ENCODE measurements around the gene FAM124A. TPM values are rescaled to one million over a fixed set of nuclear protein-coding genes. Genes with fewer than 3 reads are reported as not detected.

FAM124A gene
- total RNA-seq, 2 donors from 2014 or later, result 49.7 to 56.6 TPM

GRCh38 chr13:51261610-51262249, 39.5 kb downstream of the FAM124A start:
- H3K27ac ChIP-seq (ENCODE audit: low read depth, low read length), result no peak overlapping the region
- DNase-seq, result peak; percentile 22
- no peaks in the 10 kb centered on the region for H3K9me3 Mint-ChIP-seq
- no peaks in the 10 kb centered on the region for H3K27me3 Mint-ChIP-seq (ENCODE audit: insufficient read depth)
- peaks cover 17% of the 10 kb centered on the region for H3K4me1 ChIP-seq (ENCODE audit: control insufficient read depth, insufficient read depth, low read length)
- no peaks in the 10 kb centered on the region for H3K9me3 ChIP-seq (ENCODE audit: control insufficient read depth, low read length)
- H3K36me3 ChIP-seq (ENCODE audit: control insufficient read depth, insufficient read depth, low read length), result peaks cover 71% of the 10 kb centered on the region
- H3K4me3 Mint-ChIP-seq, result no peak overlapping the region
- H3K36me3 Mint-ChIP-seq (ENCODE audit: low read depth), result peaks cover 87% of the 10 kb centered on the region
- H3K4me1 Mint-ChIP-seq, result peaks cover 43% of the 10 kb centered on the region
- no peak overlapping the region for H3K27ac Mint-ChIP-seq
- WGBS, 2 experiments (ENCODE audit: insufficient coverage in 1 of 2, insufficient read length in 1 of 2), result 72 to 86% methylated on average over 2 to 5 of the region's 5 CpGs
- no peak for TF ChIP-seq CTCF (conservative IDR thresholded peaks at IDR 0.05)
- H3K9ac ChIP-seq (ENCODE audit: extremely low read depth, low read length, poor library complexity, severe bottlenecking), result no peak overlapping the region
- H3K27me3 ChIP-seq (ENCODE audit: control insufficient read depth, insufficient read depth, low read length, poor library complexity, severe bottlenecking), result no peaks in the 10 kb centered on the region
- no peak overlapping the region for H3K4me3 ChIP-seq (ENCODE audit: low read length)

GRCh38 chr13:51262501-51263211, 40.5 kb downstream of the FAM124A start:
- DNase-seq, result no peak
- H3K4me3 ChIP-seq (ENCODE audit: low read length), result no peak overlapping the region
- Mint-ChIP-seq H3K4me1 (peaks cover 43% of the 10 kb centered on the region), H3K9me3 (no peaks in the 10 kb centered on the region), H3K36me3 (ENCODE audit: low read depth) (peaks cover 79% of the 10 kb centered on the region), H3K27ac (no peak overlapping the region), H3K27me3 (ENCODE audit: insufficient read depth) (no peaks in the 10 kb centered on the region), H3K4me3 (no peak overlapping the region)
- H3K27ac ChIP-seq (ENCODE audit: low read depth, low read length), result no peak overlapping the region
- no peaks in the 10 kb centered on the region for H3K27me3 ChIP-seq (ENCODE audit: control insufficient read depth, insufficient read depth, low read length, poor library complexity, severe bottlenecking)
- peaks cover 65% of the 10 kb centered on the region for H3K36me3 ChIP-seq (ENCODE audit: control insufficient read depth, insufficient read depth, low read length)
- peak; percentile 35 for TF ChIP-seq CTCF (conservative IDR thresholded peaks at IDR 0.05)
- H3K9ac ChIP-seq (ENCODE audit: extremely low read depth, low read length, poor library complexity, severe bottlenecking), result no peak overlapping the region
- peaks cover 17% of the 10 kb centered on the region for H3K4me1 ChIP-seq (ENCODE audit: control insufficient read depth, insufficient read depth, low read length)
- no peaks in the 10 kb centered on the region for H3K9me3 ChIP-seq (ENCODE audit: control insufficient read depth, low read length)
- WGBS, 2 experiments (ENCODE audit: insufficient coverage in 1 of 2, insufficient read length in 1 of 2), result 67 to 74% methylated on average over 4 to 8 of the region's 8 CpGs

- Histone ChIP-seq H3K36me3 (ENCODE audit: control insufficient read depth, insufficient read depth, low read length) (peaks cover 66% of the 10 kb centered on the region), H3K27me3 (ENCODE audit: control insufficient read depth, insufficient read depth, low read length, poor library complexity, severe bottlenecking) (no peaks in the 10 kb centered on the region), H3K9me3 (ENCODE audit: control insufficient read depth, low read length) (no peaks in the 10 kb centered on the region), H3K27ac (ENCODE audit: low read depth, low read length) (no peak overlapping the region), H3K4me1 (ENCODE audit: control insufficient read depth, insufficient read depth, low read length) (peaks cover 21% of the 10 kb centered on the region), H3K9ac (ENCODE audit: extremely low read depth, low read length, poor library complexity, severe bottlenecking) (no peak overlapping the region), H3K4me3 (ENCODE audit: low read length) (no peak overlapping the region)
- no peak for TF ChIP-seq CTCF (conservative IDR thresholded peaks at IDR 0.05)
- H3K36me3 Mint-ChIP-seq (ENCODE audit: low read depth), result peaks cover 60% of the 10 kb centered on the region
- no peaks in the 10 kb centered on the region for H3K27me3 Mint-ChIP-seq (ENCODE audit: insufficient read depth)
- H3K27ac Mint-ChIP-seq, result no peak overlapping the region
- H3K4me3 Mint-ChIP-seq, result no peak overlapping the region
- DNase-seq, result no peak
- H3K4me1 Mint-ChIP-seq, result peaks cover 35% of the 10 kb centered on the region
- WGBS, 2 experiments (ENCODE audit: insufficient coverage in 1 of 2, insufficient read length in 1 of 2), result 75 to 100% methylated on average over 1 of the region's 1 CpG
- H3K9me3 Mint-ChIP-seq, result no peaks in the 10 kb centered on the region
These were observed 44.4 kb downstream of the FAM124A start for GRCh38 chr13:51266642-51267041.

Measured in endodermal cell (in vitro differentiated cells).